Occipital lobe (tissue), 2 donors: ENCODE results near the gene MIEN1. TPM values are rescaled to one million over a fixed set of nuclear protein-coding genes. Genes with fewer than 3 reads are reported as not detected.
"Not testable (repeated sequence)": the region's sequence is repeated elsewhere in the genome, so short reads cannot be mapped to it uniquely, and the experiment has no call there.

Experiments used
- DNase-seq: peaks from one replicate; lab custom pipeline; 2025; lab: John Stamatoyannopoulos, UW
- total RNA-seq: library from RNA; depleted of rRNA; stranded (reverse); fragments of >200 nt; gene quantifications from one replicate; pipeline ENCODE4 v1.2.3, GENCODE V29; 2014

MIEN1 gene
- total RNA-seq, 1 donor from 2014 or later, result 10.1 TPM

GRCh38 chr17:39739885-39740356 is 9.6 kb upstream of the MIEN1 start:
- no peak for DNase-seq

- DNase-seq, result no peak
Observed at GRCh38 chr17:39738983-39739884, 8.9 kb upstream of the MIEN1 start.

GRCh38 chr17:39738568-39738901 is 8.2 kb upstream of the MIEN1 start:
- no peak for DNase-seq

DNA sequence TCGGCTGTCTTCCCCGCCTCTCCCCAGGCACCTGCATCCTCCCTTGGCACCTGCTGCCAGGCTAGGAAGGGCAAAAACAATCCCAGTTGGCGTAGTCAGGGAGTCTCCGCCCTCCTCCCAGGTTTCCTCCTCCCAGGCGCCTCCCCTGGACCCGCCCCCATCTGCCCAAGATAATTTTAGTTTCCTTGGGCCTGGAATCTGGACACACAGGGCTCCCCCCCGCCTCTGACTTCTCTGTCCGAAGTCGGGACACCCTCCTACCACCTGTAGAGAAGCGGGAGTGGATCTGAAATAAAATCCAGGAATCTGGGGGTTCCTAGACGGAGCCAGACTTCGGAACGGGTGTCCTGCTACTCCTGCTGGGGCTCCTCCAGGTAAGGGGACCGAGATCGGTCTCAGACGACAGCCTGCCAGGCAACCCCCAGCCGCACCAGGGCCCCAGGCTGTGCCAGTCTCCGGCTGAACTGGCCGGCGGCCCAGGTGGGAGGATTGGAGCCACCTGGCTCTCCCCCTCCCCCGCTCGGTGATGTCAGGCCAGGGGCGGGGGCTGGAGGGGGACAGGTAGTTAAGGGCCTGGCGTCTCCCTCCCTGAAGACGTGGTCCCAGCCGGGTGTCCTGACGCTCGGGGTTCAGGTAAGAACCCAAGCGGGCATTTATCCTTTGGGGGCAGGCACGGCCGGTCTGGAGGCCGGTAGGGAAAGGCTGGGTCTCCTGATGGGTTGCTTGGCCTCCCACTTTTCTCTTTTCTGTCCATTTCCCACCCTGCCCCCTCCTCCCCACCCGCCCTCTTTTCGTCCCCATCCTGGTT is 7.6 kb upstream of the MIEN1 start, which contains the start of gene GRB7:
TSS of gene GRB7 (plus strand) at position 179 of the 808 bp plus-strand sequence. CDS start 4,364 bp downstream, outside the sequence.
- DNase-seq, result no peak

DNA sequence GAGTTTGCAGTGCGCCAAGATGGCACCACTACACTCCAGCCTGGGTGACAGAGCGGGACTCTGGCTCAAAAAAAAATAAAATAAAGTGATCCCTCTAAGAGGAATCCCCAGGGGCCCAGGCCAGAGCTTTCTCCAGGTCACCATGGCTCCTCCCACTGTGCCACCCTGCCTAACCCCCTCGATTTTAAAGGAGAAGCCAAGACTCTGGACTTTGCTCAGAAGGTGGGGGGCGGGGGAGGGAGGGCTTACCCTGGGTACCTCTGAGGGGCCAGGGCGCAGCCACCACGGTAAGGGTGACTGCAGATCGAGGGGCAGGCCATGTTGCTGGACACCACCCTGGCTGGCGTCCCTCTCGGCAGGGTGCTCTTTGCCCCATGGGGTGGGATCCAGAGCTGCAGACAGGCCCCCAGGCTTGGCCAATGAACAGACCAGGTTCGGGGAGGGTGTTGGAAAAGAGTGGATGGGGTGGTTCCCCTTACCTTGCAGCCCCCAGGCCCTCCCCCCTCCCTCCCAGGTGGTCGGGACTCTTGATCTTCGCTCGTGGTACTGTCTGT is 7.0 kb upstream of the MIEN1 start:
- DNase-seq, result no peak

DNA sequence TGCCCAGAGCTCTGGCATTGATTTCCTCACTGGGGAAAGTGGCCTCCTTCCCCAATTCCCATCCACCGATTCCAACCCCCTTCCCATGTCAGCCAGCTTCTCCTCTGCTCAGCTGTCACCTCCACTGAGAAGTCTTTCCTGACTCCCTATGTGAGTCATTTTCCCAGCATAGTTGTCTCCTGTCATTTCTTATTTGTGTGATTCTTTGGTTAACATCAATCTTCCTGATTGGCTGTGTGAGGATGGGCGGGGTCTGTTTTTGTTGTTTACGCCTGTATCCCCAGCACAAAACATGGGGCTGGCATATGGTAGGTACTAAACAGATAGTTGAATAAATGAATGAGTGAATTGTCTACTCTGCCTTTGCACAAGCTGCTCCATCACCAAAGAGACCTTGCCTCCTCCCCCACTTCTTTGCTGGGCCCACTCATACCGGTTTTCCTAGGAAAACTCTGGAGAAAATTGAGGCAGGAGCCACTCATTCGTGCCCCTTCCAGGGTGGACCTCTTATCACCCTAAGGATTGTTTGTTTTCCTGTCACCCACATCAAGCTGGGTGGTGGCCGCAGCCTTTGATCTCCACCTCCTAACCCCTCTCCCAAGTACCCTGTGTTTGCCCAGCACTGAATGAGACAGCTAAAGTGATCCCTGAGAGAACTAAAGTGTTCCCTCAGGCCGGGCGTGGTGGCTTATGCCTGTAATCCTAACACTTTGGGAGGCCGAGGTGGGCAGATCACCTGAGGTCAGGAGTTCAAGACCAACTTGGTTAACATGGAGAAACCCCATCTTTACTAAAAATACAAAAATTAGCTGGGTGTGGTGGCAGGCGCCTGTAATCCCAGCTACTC is 6.2 kb upstream of the MIEN1 start:
- DNase-seq, result no peak

DNA sequence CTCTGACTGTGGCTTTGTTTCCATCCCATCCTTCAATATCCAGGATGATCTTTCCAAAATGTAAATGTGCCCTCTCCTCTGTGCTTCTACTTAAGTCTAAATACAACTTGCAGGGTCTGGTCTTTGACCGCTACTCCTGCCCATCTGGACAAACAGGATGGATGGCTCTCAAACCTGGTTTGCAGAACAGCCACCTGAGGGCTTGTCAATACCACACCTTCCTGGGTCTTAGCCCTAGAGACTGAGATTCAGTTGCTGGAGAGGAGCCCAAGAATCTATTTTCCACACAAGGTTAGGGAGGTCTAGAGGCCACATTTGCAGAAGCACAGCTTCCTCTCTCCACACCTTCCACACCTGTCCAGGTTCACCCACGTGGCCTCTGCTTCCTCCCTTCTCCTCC is 5.5 kb upstream of the MIEN1 start:
- no peak for DNase-seq

GRCh38 chr17:39732586-39732985 is 2.3 kb upstream of the MIEN1 start:
- DNase-seq, result no peak

DNA sequence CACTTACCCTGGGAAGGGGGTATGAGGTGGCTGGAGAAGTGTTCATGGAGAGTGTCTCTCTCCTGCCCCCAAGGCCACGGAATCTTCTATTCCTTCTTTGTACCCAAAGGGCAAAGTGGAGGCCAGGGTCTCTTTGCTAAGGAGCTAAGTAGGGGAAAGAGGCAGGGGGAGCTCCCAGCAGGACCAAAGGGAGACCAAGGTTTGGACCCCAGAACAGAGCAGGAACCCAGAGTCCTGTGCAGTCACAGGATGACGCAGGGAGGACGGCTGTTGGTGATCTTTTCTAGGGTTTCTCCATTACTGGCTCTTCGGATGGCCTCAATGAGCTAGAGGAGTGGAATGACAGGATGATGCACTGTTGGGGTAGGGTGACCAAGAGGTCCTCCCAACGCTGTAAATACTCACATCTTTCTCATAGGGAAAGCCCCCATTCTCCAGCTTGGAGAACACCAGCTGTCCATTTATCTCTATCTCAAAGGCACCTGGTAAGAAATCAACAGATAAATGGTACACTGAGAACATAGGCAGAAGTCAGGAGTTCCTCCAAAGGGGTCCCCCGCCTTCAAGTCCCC is 966 bp downstream of the MIEN1 start:
- no peak for DNase-seq

- no peak for DNase-seq
Observed at GRCh38 chr17:39727556-39727955, 2.8 kb downstream of the MIEN1 start.

- no peak for DNase-seq
Observed at GRCh38 chr17:39726617-39727016, 3.7 kb downstream of the MIEN1 start.

GRCh38 chr17:39725923-39726322 is 4.4 kb downstream of the MIEN1 start:
- DNase-seq, result not testable (repeated sequence)

DNA sequence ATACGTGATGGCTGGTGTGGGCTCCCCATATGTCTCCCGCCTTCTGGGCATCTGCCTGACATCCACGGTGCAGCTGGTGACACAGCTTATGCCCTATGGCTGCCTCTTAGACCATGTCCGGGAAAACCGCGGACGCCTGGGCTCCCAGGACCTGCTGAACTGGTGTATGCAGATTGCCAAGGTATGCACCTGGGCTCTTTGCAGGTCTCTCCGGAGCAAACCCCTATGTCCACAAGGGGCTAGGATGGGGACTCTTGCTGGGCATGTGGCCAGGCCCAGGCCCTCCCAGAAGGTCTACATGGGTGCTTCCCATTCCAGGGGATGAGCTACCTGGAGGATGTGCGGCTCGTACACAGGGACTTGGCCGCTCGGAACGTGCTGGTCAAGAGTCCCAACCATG is 5.6 kb downstream of the MIEN1 start:
- no peak for DNase-seq

DNA sequence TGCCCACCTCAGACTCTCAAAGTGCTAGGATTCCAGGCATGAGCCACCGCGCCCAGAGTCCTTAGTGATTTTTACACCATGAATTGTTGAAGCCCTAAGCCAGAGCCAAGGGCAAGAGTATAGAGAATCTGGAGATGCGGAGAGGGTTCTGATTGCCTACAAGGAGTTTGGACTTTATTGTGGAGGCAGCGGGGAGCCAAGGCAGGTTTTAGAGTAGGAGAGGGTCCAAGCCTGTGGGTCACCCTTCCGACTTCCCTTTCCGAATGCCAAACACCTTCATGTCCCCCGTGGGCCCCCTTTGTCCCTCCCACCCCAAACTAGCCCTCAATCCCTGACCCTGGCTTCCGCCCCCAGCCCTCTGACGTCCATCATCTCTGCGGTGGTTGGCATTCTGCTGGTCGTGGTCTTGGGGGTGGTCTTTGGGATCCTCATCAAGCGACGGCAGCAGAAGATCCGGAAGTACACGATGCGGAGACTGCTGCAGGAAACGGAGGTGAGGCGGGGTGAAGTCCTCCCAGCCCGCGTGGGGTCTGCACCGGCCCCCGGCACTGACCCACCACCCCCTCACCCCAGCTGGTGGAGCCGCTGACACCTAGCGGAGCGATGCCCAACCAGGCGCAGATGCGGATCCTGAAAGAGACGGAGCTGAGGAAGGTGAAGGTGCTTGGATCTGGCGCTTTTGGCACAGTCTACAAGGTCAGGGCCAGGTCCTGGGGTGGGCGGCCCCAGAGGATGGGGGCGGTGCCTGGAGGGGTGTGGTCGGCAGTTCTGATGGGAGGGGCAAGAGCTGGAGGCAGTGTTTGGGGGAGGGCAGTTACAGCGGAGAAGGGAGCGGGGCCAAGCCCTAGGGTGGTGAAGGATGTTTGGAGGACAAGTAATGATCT is 7.1 kb downstream of the MIEN1 start:
- DNase-seq, result no peak

- no peak for DNase-seq
Observed at GRCh38 chr17:39722104-39722503, 8.2 kb downstream of the MIEN1 start.

- DNase-seq, result no peak
Observed at GRCh38 chr17:39719563-39720355, 10.6 kb downstream of the MIEN1 start.

DNA sequence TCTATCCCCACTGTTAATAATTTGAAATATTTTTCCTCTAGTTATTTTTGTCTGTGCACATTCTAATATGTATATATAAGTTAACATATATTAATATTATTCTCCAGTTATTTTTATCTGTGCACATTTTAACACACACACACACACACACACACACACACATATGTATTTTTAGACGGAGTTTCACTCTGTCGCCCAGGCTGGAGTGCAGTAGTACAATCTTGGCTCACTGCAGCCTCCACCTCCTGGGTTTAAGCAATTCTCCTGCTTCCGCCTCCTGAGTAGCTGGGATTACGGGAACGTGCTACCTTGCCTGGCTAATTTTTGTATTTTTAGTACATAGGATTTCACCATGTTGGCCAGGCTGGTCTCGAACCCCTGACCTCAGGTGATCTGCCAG is 12.7 kb downstream of the MIEN1 start:
- no peak for DNase-seq

GRCh38 chr17:39716879-39717536 is 13.3 kb downstream of the MIEN1 start:
- DNase-seq, result no peak
